Astrocyte of the cerebellum (primary cell): ENCODE data around the gene MTMR12.

ENCODE experiments used
- DNase-seq: peaks from one replicate; pipeline ENCODE4 v3.0.0-alpha.2; 2011; ENCODE audit warnings: low read depth
- H3K4me3 ChIP-seq: 2 replicates; pipeline ENCODE4 v1.5.1; 2011; ENCODE audit warnings: mild to moderate bottlenecking, low read depth, low read length, moderate library complexity
- in situ Hi-C: cut with HindIII; loops from 2 replicates; pipeline ENCODE4 v1.10.0; 2017; ENCODE audit warnings: low sequenced_read_pairs
- TF ChIP-seq, protein P1 (sequence below): IDR thresholded peaks from 2 replicates; pipeline ENCODE4 v1.5.1; 2012; ENCODE audit warnings: low read length, low read depth, moderate library complexity, mild to moderate bottlenecking; ENCODE audit errors: missing control alignments

MTMR12 gene

DNA sequence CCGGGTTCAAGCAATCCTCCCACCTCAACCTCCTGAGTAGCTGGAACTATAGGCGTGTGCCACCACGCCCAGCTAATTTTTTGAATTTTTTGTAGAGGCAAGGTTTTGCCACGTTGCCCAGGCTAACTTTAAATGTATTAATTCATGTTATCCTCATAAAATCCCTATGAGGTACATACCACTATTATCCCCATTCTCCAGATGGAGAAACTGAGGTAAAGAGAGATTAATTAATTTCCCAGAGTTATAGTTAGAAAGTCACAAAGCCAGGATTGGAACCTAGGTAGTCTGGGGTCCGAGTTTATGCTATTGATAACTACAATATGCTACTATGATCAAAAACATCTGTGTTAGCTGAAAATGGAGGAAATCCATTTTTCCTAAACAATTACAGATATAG is 106.7 kb downstream of the MTMR12 start:
- in situ Hi-C loops, result no loop called here
- H3K4me3 ChIP-seq, result no peak overlapping the region
- TF ChIP-seq, protein P1, sequence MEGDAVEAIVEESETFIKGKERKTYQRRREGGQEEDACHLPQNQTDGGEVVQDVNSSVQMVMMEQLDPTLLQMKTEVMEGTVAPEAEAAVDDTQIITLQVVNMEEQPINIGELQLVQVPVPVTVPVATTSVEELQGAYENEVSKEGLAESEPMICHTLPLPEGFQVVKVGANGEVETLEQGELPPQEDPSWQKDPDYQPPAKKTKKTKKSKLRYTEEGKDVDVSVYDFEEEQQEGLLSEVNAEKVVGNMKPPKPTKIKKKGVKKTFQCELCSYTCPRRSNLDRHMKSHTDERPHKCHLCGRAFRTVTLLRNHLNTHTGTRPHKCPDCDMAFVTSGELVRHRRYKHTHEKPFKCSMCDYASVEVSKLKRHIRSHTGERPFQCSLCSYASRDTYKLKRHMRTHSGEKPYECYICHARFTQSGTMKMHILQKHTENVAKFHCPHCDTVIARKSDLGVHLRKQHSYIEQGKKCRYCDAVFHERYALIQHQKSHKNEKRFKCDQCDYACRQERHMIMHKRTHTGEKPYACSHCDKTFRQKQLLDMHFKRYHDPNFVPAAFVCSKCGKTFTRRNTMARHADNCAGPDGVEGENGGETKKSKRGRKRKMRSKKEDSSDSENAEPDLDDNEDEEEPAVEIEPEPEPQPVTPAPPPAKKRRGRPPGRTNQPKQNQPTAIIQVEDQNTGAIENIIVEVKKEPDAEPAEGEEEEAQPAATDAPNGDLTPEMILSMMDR, result no peak
- no peak for DNase-seq

DNA sequence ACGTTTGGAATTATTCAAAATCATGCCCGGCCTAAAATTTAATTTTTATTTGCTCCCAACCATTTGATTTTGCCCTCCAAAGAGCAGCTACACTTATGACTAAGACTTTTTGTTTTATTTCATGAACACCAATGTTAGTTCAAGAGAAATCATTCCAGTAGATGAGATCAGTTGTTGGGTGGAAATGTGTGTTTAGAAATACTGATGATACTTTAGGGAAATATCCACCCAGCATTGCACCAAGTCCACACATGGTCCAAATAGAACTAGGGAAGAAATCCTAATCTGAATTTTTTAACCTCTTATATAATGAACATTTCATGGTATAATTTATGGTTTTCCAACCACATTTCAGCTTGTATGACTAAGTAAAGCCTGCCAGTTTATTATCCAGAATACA is 110.3 kb downstream of the MTMR12 start:
- no peak for DNase-seq
- H3K4me3 ChIP-seq, result no peak overlapping the region
- in situ Hi-C loops, result no loop called here
- TF ChIP-seq, protein P1, result no peak

DNA sequence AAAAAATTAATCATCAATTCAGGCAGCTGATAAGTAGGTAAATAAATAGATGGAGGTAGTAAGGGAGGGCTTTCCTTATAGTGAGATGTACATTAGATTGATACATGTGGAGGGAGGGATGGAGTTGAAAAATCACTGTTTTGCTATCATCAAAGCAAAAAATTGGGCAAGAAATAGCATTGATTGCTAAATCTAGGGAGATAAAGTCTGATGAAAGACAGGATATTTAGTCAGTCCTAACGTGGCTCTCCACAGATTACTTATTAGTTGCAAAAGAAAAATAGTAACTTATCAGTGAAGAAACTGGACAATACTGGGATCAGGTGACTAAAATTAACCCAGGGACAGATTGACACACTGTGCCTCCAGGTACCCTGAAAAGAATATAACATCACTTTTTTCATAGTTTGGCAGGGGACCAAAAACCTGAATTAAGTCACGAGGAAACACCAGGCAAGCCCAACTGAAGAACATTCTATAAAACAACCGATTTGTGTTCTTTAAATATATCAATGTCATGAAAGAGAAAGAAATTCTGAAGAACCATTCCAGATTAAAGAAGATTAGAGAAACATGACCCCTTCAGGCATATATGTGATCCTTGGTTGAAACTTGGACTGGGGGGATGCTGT is 111.5 kb downstream of the MTMR12 start:
- H3K4me3 ChIP-seq, result no peak overlapping the region
- no peak for DNase-seq
- TF ChIP-seq, protein P1, result no peak
- in situ Hi-C loops, result no loop called here

DNA sequence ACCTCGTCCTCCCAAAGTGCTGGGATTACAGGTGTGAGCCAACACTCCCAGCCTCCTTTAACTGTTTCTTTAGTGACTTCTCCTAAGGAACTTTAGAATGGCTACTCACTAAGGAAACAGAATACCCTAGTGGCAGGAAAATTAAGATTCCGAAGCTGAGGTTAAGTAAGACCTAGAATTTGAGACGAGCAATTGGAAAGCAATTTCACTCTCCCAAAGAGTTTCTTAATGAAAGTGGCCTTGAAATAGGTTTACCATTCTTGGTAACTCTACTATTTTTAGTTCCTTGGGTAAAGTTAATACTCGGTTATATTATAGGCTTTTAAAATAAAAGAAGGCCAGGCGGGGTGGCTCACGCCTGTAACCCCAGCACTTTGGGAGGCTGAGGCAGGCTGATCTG is 115.7 kb downstream of the MTMR12 start:
- TF ChIP-seq, protein P1, result no peak
- in situ Hi-C loops, result no loop called here
- no peak overlapping the region for H3K4me3 ChIP-seq
- no peak for DNase-seq

DNA sequence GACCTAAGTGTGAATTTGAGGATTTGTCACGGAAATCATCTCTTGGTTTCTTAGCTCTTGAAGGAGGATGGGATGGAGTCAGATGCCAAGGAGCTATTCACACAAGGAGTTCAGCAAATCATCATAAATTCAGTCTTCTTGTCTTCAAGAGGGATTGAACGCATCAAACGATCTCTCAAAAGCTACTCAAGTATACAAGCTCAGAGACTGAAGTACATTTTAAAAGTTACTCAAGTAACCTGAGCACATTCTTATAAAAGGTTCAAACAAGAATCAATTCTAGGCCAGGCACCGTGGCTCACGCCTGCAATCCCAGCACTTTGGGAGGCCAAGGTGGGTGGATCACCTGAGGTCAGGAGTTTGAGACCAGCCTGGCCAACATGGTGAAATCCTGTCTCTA is 117.5 kb downstream of the MTMR12 start:
- in situ Hi-C loops, result no loop called here
- H3K4me3 ChIP-seq, result no peak overlapping the region
- DNase-seq, result no peak
- TF ChIP-seq, protein P1, result no peak

DNA sequence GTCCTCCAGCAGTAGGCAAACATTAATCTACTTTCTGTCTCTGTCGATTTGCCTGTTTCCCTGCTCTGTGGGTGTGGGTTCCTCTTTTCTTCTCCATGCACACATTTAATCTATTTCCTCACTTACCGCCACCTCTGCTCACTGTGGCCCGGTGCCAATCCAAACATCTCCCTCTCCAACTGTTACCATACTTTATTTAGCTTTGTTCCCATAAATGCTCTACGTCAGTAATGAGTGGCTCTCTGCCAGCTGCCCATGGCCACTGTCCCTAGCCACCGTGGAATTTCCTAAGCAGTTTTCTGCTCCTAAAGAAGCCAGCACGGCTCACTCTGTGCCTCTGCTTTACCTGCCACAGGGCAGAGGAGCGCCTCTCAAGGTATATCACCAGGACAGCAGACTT is 119.1 kb downstream of the MTMR12 start:
- TF ChIP-seq, protein P1, result no peak
- in situ Hi-C loops, result no loop called here
- peak overlapping the region; percentile 4 for H3K4me3 ChIP-seq
- peak; percentile 83 for DNase-seq

DNA sequence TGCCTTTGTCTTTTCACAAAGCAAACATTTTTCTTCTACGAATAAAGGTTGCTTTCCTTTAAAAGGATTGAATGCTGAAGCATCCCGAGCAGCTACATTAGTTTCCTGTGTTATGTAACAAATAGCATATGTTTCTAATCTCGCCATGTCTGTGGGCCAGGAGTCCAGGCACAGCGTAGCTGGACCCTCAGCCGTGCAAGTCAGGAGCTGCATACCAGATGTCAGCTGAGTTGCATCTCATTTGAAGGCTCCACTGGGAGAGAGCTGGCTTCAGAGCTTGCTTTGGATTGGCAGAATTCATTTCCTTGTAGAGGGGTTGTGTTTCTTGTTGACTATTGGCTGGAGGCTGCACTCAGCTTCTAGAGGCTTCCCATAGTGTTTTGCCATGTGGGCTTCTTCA is 122.6 kb downstream of the MTMR12 start:
- in situ Hi-C loops, result no loop called here
- TF ChIP-seq, protein P1, result no peak
- no peak for DNase-seq
- H3K4me3 ChIP-seq, result no peak overlapping the region
